T-helper 17 cell (primary cell): ENCODE results near the gene CRIM1. TPM values are rescaled to one million over a fixed set of nuclear protein-coding genes. Genes with fewer than 3 reads are reported as not detected.

Source experiments
- ATAC-seq: fragments of 150-1000 bp; cut with Tn5 transposase; 2 replicates; pipeline ENCODE4 v1.10.0; 2021; ENCODE audit warnings: mild to moderate bottlenecking, moderate library complexity
- DNase-seq, 3 donors: peaks; one replicate each; pipeline versions ENCODE4 v3.0.0 to v3.0.0-alpha.2; 2020 to 2021
- H3K9me3 ChIP-seq: one replicate; pipeline ENCODE4 v1.7.0; 2013; ENCODE audit warnings: low read length, mild to moderate bottlenecking; ENCODE audit not compliant: control insufficient read depth, poor library complexity, severe bottlenecking
- H3K27ac Mint-ChIP-seq: one replicate; pipeline ENCODE4 v1.8.0; 2022; ENCODE audit warnings: mild to moderate bottlenecking, moderate library complexity, mixed read lengths
- H3K27me3 Mint-ChIP-seq: one replicate; pipeline ENCODE4 v1.8.0; 2022; ENCODE audit warnings: mixed read lengths
- H3K36me3 Mint-ChIP-seq: one replicate; pipeline ENCODE4 v1.8.0; 2022; ENCODE audit warnings: low read depth, mixed read lengths
- H3K4me1 Mint-ChIP-seq: one replicate; pipeline ENCODE4 v1.8.0; 2022; ENCODE audit warnings: mild to moderate bottlenecking, mixed read lengths
- H3K4me3 Mint-ChIP-seq: one replicate; pipeline ENCODE4 v1.8.0; 2022; ENCODE audit warnings: mild to moderate bottlenecking, moderate library complexity, mixed read lengths
- total RNA-seq, 4 donors: library from RNA in 2 of 4; stranded (reverse) in 2 of 4; gene quantifications; one replicate each; pipeline ENCODE4 v1.2.3 and lab custom pipeline; 2022 to 2026

CRIM1 gene
- total RNA-seq, 2 donors from 2014 or later, result 2.2 to 2.3 TPM

DNA sequence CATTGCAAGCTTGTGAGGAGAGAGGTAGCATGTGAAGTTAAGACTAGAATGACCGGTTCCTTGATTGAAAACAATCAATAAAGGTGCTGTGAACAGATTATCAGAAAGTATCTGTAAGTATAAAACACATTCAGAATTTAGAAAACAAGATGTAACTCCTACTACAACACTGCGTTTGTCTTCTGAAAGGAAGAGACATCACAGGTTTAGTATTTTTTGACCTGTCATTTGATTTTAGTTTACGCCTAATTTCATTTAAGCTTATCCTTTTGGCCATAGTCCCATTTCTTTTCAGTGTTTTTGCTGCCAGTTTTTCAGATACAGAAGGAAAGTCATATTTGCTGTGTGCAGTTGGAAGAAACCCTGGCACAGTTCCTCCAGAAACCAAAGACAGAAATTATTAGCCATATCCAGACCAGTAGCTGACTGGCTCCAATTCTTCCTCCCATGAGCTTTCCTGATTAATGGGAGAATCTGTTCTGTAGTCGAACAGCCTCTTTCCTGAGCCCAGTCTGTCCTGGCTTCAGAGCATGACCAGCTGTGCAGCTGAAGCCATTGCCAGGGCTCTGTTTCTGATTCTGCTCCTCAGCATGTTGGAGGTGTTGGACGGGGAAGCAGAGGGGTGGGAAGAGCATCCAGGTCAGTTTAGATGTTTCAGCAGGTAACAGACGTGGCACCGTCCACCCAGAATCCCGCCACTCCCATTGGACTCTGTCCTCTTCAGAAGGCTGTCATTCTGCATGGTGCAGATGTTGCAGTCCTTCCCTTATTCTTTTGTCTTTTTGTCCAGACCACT, 61.0 kb downstream of the CRIM1 start:
- H3K4me3 Mint-ChIP-seq, result no peak overlapping the region
- peaks cover 14% of the 10 kb centered on the region for H3K27me3 Mint-ChIP-seq
- no peaks in the 10 kb centered on the region for H3K9me3 ChIP-seq
- H3K36me3 Mint-ChIP-seq, result peaks cover 2% of the 10 kb centered on the region
- no peak overlapping the region for H3K27ac Mint-ChIP-seq
- ATAC-seq (no peak), DNase-seq (no peak)
- peaks cover 8% of the 10 kb centered on the region for H3K4me1 Mint-ChIP-seq

DNA sequence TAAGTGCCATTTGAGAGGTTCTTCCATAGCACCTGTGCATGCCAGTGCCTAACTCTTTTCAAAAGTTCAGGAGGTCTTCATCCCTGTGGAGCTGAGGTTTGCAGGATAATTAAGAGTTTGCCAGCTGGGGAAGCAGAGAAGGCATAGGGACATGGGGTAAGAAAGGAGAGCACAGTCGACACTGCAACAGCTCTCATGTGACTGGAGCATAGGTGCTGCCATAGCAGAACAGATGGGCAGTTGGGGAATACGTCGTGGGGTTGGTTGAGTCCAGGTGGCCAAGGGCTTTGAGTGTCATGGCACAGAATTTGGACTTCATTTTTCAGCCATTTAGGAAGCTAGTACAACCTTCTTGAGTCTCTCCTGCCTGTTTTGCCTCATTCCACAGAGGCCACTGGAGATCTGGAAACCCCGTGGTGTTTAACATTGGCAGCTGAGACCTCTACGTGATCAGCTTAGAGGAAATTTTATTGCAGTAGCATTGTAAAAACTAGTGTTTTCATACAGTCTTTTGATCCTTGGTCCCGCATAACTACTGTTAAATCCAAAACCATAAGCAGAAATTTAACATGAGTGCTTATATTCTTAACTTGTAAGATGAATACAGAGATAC, 65.1 kb downstream of the CRIM1 start:
- H3K9me3 ChIP-seq, result no peaks in the 10 kb centered on the region
- Mint-ChIP-seq H3K27ac (no peak overlapping the region), H3K27me3 (peaks cover 11% of the 10 kb centered on the region), H3K36me3 (peaks cover 2% of the 10 kb centered on the region), H3K4me3 (no peak overlapping the region), H3K4me1 (peaks cover 8% of the 10 kb centered on the region)
- DNase-seq (no peak), ATAC-seq (no peak)

DNA sequence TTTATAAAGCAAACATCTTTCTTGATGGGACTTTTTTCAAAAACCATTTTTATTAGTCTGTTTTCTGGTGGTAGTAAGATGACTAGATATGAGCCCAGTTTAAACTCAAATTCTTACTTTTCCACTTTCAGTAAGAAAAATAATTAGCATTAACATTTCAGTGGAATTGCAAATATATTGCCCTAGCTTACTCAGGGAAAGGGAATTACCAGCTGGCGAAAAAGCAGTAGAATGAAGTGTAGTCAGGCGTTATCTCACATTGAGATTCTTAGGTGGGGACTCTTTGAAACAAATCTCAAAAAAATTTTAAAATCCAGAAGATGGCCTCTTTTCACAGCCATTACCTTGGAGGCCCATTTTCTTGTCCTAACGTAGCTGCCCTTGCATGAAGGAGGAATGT, 65.8 kb downstream of the CRIM1 start:
- H3K4me1 Mint-ChIP-seq, result peaks cover 8% of the 10 kb centered on the region
- H3K27ac Mint-ChIP-seq, result no peak overlapping the region
- H3K9me3 ChIP-seq, result no peaks in the 10 kb centered on the region
- peaks cover 2% of the 10 kb centered on the region for H3K36me3 Mint-ChIP-seq
- no peak overlapping the region for H3K4me3 Mint-ChIP-seq
- no peak for ATAC-seq
- no peak for DNase-seq
- H3K27me3 Mint-ChIP-seq, result peaks cover 11% of the 10 kb centered on the region

DNA sequence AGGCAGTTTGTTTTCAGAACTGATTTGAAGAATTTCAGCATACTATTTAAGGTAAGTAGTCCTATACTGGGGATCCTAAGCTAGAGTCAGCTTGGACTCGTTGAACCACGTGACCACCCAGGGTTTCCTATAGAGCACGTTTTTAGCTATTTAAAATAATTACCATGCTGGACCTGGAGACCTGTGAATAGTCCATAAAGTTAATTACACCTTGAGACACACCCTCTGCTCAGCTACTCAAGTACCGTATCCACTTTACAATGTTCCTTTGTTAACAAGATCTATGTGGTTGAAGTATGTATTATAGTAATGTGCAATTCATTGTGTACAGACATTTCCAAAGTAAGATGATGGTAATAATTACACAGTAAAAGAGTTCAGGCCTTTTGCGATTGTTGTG, 67.6 kb downstream of the CRIM1 start:
- no peak for DNase-seq
- no peak overlapping the region for H3K4me3 Mint-ChIP-seq
- ATAC-seq, result no peak
- no peaks in the 10 kb centered on the region for H3K36me3 Mint-ChIP-seq
- no peak overlapping the region for H3K27ac Mint-ChIP-seq
- peaks cover 3% of the 10 kb centered on the region for H3K4me1 Mint-ChIP-seq
- no peaks in the 10 kb centered on the region for H3K9me3 ChIP-seq
- H3K27me3 Mint-ChIP-seq, result no peaks in the 10 kb centered on the region

DNA sequence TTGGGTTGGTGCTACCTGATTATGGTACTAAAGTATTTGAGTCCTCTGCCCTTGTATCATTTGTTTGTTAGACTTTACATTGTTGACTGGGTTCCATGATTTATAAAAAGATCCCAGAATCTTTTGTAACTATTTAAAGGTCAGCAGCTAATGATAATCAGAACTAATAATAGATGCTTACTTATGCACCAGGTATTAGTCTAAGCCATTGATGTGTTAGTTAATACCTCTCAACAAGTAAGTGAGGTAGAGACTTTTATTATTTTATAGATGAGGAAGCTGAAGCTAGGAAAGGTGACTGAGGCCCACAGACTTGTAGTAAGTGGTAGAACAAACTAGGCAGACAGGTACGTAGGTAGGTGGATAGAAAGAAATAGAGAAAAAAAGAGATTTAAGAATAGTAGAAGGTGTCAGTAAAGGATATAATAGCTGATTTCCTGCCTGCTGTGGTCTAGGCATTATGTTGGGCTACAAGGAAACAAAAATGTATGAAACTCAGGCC, 68.1 kb downstream of the CRIM1 start:
- peaks cover 1% of the 10 kb centered on the region for H3K27me3 Mint-ChIP-seq
- H3K4me3 Mint-ChIP-seq, result no peak overlapping the region
- H3K36me3 Mint-ChIP-seq, result no peaks in the 10 kb centered on the region
- ATAC-seq (no peak), DNase-seq (no peak)
- H3K9me3 ChIP-seq, result no peaks in the 10 kb centered on the region
- H3K27ac Mint-ChIP-seq, result no peak overlapping the region
- H3K4me1 Mint-ChIP-seq, result peaks cover 3% of the 10 kb centered on the region

DNA sequence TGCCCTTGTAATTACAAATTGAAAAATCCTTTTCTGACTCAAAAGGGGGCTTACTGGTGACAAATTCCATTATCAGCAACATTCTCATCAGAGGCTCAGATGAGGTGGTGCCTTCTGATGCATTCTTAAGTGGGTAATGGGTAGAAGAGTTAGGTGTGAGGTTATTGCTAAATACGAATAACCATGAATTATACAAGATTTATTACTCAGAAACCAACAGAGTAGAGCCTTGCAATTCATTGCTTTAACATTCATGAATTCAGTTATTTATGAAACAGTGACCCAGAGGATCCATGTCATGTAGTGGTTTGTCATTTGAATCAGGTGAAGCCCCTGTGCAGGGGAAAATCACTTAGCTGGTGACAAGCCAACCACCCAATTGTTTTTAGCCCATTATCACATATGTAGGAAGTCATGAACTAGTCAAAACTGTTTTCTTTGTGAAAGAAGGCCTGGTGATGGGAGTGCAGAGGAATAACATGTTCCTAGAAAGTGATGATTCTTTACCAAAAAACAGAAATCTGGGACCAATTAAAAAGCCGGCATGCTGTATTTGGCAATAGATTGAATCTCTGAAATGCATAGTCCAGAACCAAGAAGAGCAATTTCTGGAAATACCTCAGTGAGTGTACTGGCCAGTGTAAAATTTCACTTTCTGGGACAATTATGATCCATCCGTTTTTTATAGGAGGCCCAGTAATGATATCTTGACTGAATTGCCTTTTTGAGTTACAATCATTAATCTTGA, 70.2 kb downstream of the CRIM1 start:
- no peaks in the 10 kb centered on the region for H3K9me3 ChIP-seq
- Mint-ChIP-seq H3K27me3 (peaks cover 6% of the 10 kb centered on the region), H3K4me1 (no peaks in the 10 kb centered on the region), H3K4me3 (no peak overlapping the region), H3K36me3 (no peaks in the 10 kb centered on the region), H3K27ac (no peak overlapping the region)
- ATAC-seq, result no peak
- DNase-seq, result no peak

DNA sequence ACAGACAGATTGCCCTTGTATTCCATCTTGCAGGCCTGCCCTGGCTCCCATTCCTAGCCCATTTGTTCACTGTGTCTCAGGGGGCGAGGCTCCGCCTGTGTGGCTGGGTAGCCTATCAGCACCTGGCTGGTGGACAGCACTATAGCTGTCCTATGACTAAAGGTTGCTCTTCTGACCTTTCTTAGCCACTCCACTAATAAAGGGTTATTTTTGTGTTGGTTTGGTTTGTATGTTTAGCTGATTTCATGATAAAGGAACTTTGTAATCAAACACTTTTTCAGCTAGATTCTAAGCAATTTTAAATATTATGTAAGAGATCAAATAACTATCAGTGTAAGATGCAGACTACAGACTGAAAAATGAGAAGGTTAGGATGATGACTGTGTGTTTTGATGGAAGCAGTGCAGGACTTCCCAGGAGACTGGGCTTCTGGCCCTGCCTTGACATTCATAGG, 72.2 kb downstream of the CRIM1 start:
- no peaks in the 10 kb centered on the region for H3K4me1 Mint-ChIP-seq
- H3K27ac Mint-ChIP-seq, result no peak overlapping the region
- ATAC-seq (no peak), DNase-seq (no peak)
- no peaks in the 10 kb centered on the region for H3K36me3 Mint-ChIP-seq
- no peaks in the 10 kb centered on the region for H3K9me3 ChIP-seq
- H3K27me3 Mint-ChIP-seq, result peaks cover 6% of the 10 kb centered on the region
- H3K4me3 Mint-ChIP-seq, result no peak overlapping the region

DNA sequence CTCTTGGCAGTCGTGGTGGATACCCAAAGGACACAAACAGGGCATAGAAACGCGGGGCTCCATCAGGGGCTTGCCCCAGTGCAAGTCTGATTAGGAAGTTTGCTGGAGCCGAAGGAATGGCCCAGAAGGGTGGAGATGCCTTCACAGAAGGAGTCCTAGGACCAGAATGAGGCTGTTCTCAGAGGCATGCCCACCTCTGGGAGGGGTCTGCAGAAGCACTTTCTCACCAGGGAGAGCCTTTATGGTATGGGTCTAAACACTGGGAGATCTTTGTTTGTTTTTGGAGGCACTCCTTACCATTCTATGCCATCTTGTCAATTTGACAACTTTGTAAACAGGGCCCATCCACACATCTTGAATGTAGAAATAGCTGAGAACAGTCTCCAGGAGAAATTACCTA, 75.0 kb downstream of the CRIM1 start:
- no peaks in the 10 kb centered on the region for H3K4me1 Mint-ChIP-seq
- H3K27me3 Mint-ChIP-seq, result peaks cover 6% of the 10 kb centered on the region
- no peaks in the 10 kb centered on the region for H3K9me3 ChIP-seq
- peaks cover 2% of the 10 kb centered on the region for H3K36me3 Mint-ChIP-seq
- ATAC-seq (no peak), DNase-seq (no peak)
- no peak overlapping the region for H3K4me3 Mint-ChIP-seq
- no peak overlapping the region for H3K27ac Mint-ChIP-seq

DNA sequence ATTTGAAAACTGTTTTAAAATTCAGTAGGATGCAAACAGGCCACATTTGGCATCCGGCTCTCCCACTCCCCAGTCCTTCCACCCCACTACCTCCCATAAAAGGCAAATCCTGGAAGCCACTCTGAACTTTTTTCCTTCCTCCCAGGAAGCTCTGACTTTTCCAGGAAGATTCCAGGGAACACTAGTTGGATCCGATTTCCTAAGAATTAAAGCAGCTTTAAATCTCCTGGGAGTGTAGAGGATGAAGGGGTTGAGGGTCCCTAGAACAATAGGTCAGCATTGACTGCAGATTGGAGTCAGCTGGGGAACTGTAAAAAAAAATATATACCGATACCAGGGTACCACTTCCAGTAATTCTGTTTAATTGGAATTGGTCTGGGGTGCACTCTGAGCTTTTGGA, 76.9 kb downstream of the CRIM1 start:
- Mint-ChIP-seq H3K27ac (no peak overlapping the region), H3K36me3 (peaks cover 2% of the 10 kb centered on the region), H3K4me1 (no peaks in the 10 kb centered on the region), H3K4me3 (no peak overlapping the region), H3K27me3 (peaks cover 6% of the 10 kb centered on the region)
- DNase-seq, result no peak
- no peaks in the 10 kb centered on the region for H3K9me3 ChIP-seq
- ATAC-seq, result no peak

DNA sequence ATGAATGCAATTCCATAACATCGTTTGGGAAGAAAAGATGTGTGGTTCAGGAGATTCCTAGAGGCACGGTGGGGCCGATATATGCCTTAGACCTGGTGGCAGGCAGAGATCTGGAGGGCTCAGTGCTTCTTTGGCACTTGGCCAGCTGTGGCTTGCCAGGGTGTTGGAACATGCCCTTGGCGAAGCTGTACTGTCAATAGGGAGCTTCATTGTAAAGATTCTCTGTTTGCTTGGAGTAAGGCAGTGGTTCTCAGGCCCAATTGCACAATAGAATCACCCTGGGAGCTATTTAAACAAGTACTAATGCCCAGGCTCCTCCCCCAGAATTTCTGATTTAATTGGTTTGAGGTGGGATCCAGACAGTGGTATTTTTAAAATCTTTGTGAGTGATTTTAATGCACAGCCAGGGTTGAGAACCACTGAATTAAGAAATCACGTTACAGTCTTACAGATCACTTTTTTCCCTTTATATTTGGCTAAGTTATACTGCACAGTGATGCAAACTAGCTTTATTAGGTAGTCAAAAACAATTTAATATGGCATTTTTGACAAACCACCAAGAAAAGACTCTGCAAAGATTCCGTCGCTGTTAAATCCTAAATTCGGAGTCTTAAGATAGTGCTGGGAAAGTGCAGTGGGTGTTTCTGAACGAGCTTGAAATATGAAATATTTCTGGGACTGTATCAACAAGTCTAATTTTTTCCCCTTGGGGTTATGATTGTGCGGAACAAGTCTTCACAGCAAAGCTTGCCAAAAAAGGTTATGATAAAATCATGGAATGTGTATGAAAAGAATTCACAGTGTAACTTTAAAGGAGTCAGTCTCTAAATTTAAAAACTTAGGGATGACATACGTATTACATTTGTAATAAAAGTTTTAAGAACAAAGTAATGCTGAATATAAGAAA, 78.0 kb downstream of the CRIM1 start:
- no peak overlapping the region for H3K4me3 Mint-ChIP-seq
- peaks cover 2% of the 10 kb centered on the region for H3K36me3 Mint-ChIP-seq
- no peaks in the 10 kb centered on the region for H3K4me1 Mint-ChIP-seq
- H3K9me3 ChIP-seq, result no peaks in the 10 kb centered on the region
- peaks cover 6% of the 10 kb centered on the region for H3K27me3 Mint-ChIP-seq
- ATAC-seq (no peak), DNase-seq (no peak)
- no peak overlapping the region for H3K27ac Mint-ChIP-seq

DNA sequence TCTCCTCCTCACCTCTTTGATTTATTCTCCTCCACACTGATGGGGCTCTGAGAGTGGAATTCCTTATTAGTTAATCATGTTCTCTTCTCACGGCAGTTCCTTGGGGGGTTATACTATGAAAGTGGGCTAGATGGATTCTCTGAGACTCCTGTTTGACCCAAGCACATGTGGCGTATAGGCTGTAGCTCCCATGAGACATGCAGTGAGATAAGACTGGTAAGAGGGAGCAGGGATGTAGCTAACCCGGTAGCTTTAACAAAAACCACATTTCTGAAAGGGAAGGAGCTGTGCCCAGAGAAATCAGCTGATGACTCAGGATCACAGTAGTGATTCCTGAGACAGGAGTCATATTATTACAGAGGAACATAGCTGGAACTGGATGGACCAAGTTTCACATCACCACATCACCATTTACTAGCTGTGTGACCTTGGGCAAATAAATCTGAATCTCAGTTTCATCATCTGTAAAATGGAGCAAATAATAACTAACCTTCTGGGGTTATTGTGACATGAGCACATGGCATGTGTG, 82.9 kb downstream of the CRIM1 start:
- Mint-ChIP-seq H3K27me3 (peaks cover 4% of the 10 kb centered on the region), H3K36me3 (peaks cover 8% of the 10 kb centered on the region), H3K4me3 (no peak overlapping the region), H3K27ac (no peak overlapping the region), H3K4me1 (peaks cover 7% of the 10 kb centered on the region)
- H3K9me3 ChIP-seq, result no peaks in the 10 kb centered on the region
- DNase-seq, result no peak
- no peak for ATAC-seq

DNA sequence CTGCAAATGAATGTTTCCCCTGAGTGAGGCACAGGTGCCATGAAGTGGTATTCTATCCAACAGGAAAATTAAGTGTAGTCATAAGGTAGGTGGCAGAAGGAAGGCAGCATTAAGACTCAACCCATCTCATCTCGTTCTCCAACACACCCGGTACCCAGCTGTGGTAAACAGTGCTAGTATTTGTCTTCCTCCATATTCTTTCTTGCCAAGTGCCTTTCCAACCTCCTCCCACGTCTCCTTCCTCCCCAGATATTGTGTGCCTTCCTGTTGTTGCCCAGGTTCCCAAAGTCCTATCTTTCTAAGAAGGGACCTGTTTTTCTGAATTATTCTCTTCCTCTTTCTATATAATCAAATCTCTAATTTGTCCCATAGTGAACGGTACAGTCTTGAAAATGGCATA, 83.5 kb downstream of the CRIM1 start:
- no peaks in the 10 kb centered on the region for H3K9me3 ChIP-seq
- peaks cover 8% of the 10 kb centered on the region for H3K36me3 Mint-ChIP-seq
- H3K4me1 Mint-ChIP-seq, result peaks cover 7% of the 10 kb centered on the region
- peaks cover 4% of the 10 kb centered on the region for H3K27me3 Mint-ChIP-seq
- no peak overlapping the region for H3K27ac Mint-ChIP-seq
- DNase-seq (no peak), ATAC-seq (no peak)
- no peak overlapping the region for H3K4me3 Mint-ChIP-seq
